ENCODE results near the gene DAB2IP.

DAB2IP gene

GRCh38 chr9:121662359-121662758 lies 10.9 kb downstream of the DAB2IP start:
- DNase-seq (ENCODE audit: low read depth in 2 of 2, low spot score in 1 of 2): no peak

- no peak for DNase-seq (ENCODE audit: low read depth in 2 of 2, low spot score in 1 of 2)
These were observed 11.6 kb downstream of the DAB2IP start for GRCh38 chr9:121662891-121663580.

- DNase-seq (ENCODE audit: low read depth in 2 of 2, low spot score in 1 of 2): no peak
These were observed 12.2 kb downstream of the DAB2IP start for GRCh38 chr9:121663591-121663990.

- DNase-seq (ENCODE audit: low read depth in 2 of 2, low spot score in 1 of 2): no peak
These were observed 14.9 kb downstream of the DAB2IP start for GRCh38 chr9:121666294-121666693.

GRCh38 chr9:121667214-121667613 lies 15.8 kb downstream of the DAB2IP start:
- DNase-seq (ENCODE audit: low read depth in 2 of 2, low spot score in 1 of 2): no peak

GRCh38 chr9:121667890-121668289 lies 16.5 kb downstream of the DAB2IP start:
- no peak for DNase-seq (ENCODE audit: low read depth in 2 of 2, low spot score in 1 of 2)

GRCh38 chr9:121670431-121670830 lies 19.0 kb downstream of the DAB2IP start:
- DNase-seq (ENCODE audit: low read depth in 2 of 2, low spot score in 1 of 2): no peak

- DNase-seq (ENCODE audit: low read depth in 2 of 2, low spot score in 1 of 2): no peak
These were observed 20.2 kb downstream of the DAB2IP start for GRCh38 chr9:121671612-121672155.

GRCh38 chr9:121672213-121672612 lies 20.8 kb downstream of the DAB2IP start:
- DNase-seq (ENCODE audit: low read depth in 2 of 2, low spot score in 1 of 2): no peak

GRCh38 chr9:121672986-121673385 lies 21.6 kb downstream of the DAB2IP start:
- no peak for DNase-seq (ENCODE audit: low read depth in 2 of 2, low spot score in 1 of 2)

- DNase-seq (ENCODE audit: low read depth in 2 of 2, low spot score in 1 of 2): no peak
These were observed 22.1 kb downstream of the DAB2IP start for GRCh38 chr9:121673576-121673975.

GRCh38 chr9:121674017-121674416 lies 22.6 kb downstream of the DAB2IP start:
- no peak for DNase-seq (ENCODE audit: low read depth in 2 of 2, low spot score in 1 of 2)

- no peak for DNase-seq (ENCODE audit: low read depth in 2 of 2, low spot score in 1 of 2)
These were observed 23.5 kb downstream of the DAB2IP start for GRCh38 chr9:121674952-121675351.

GRCh38 chr9:121675381-121675780 lies 23.9 kb downstream of the DAB2IP start:
- no peak for DNase-seq (ENCODE audit: low read depth in 2 of 2, low spot score in 1 of 2)

GRCh38 chr9:121675969-121676822 lies 24.8 kb downstream of the DAB2IP start:
- DNase-seq (ENCODE audit: low read depth in 2 of 2, low spot score in 1 of 2): no peak

- DNase-seq (ENCODE audit: low read depth in 2 of 2, low spot score in 1 of 2): no peak
These were observed 25.5 kb downstream of the DAB2IP start for GRCh38 chr9:121676926-121677325.

GRCh38 chr9:121678501-121679022 lies 27.1 kb downstream of the DAB2IP start:
- DNase-seq (ENCODE audit: low read depth in 2 of 2, low spot score in 1 of 2): no peak

- no peak for DNase-seq (ENCODE audit: low read depth in 2 of 2, low spot score in 1 of 2)
These were observed 28.6 kb downstream of the DAB2IP start for GRCh38 chr9:121679901-121680635.

GRCh38 chr9:121681404-121681803 lies 30.0 kb downstream of the DAB2IP start:
- DNase-seq (ENCODE audit: low read depth in 2 of 2, low spot score in 1 of 2): no peak

GRCh38 chr9:121682201-121682600 lies 30.8 kb downstream of the DAB2IP start:
- DNase-seq (ENCODE audit: low read depth in 2 of 2, low spot score in 1 of 2): no peak

GRCh38 chr9:121682926-121683515 lies 31.6 kb downstream of the DAB2IP start:
- DNase-seq (ENCODE audit: low read depth in 2 of 2, low spot score in 1 of 2): no peak
